Measurements from ENCODE around the gene ARHGAP15.

Gene ARHGAP15

DNA sequence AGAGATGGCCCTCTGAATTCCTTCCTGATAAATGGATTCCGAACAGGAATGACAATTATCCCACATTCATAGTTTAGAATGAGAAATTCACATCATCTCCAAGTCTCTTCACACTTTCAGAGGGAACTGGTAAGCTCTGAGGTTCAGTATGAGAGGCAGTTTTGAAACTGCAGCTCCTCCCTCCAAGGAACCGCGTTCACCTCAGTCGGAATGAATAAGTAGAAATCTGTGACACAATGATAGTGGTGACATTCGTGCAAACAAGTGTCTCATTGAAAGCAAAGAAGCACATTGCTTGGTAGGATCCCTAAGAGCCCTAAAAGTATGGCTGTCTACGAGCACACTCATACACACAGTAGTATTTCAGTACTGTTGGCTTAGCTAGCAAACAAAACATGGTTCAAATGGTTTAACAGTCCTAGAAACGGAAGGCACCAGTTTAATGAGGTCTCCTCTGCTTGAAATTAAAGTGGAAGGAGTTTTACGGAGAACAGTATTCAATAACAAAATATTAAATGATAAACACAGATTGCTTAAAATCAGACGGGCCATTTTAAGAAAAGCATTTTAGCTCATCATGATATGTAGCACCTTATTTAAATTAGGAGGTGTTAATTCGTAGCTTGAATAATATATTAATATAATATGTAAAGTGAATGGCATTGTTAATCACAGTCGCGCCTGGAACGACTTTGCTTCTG lies 225.0 kb downstream of the ARHGAP15 start:
- DNase-seq: no peak

DNA sequence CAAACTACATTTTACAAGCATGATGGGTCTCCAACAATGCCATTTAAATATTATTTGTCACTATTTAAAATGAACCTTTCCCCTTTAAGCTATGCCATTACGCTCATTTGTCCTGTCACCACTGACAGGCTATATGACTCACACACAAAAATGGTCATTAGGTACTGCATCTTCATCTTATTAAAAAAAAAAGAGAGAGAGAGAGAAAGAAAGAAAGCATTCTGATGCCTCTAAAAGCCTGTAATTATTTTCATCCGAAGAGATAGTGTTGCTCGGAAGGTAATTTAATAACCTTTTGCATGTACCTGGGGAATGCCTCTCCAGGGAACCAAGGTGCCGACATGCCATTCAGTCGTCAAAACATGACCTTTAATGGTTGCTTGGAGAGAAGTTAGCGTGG lies 226.7 kb downstream of the ARHGAP15 start:
- DNase-seq: no peak

DNA sequence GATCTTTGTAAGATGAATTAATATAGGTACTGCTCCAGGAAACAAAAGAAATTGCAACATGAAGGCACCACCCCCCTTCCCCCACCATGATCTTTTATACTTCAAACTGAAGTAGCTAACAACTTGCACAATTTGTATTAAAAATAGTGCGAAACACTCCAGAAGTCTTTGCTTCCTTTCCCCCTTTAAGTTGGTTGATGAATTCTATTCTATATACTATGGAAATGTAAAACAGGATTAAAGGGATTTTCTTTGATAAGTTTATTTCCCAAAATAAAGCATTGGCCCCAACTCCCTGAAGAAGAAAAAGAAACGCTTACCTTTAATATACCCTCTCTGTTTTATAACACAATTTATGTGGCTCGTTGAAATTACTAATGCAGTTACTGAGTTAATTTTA lies 227.1 kb downstream of the ARHGAP15 start:
- no peak for DNase-seq

DNA sequence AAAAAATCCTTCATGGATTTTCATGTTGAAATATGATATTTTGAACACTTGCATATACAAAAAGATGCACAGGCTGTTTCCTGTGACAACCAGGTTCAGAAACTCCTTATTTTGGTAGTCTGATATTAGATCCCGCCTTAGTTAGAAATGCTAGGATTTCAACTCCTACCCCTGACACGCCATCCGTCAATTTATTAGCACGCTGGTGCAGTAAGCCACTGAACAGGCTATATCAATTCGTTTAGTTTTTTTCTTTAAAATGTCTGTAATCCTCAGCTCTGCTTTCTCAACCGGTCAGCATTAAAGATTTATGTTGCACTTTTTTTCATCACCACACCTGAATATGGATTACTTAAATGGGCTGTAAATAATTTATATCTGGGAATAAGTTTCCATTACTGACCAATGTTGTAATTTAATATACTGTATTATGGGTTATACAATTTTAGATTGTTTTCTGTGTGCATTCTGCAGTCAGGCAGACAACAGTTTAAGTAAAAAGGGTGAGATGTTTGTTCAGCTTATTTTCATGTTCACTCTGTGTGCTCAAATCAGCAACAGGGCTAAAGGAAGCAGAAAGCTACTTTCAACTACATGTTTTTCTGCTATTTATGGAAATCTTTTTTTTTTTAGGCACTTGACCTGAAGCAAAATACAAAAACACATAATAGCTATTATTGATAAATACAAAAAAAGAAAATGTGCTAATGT lies 227.7 kb downstream of the ARHGAP15 start:
- no peak for DNase-seq

DNA sequence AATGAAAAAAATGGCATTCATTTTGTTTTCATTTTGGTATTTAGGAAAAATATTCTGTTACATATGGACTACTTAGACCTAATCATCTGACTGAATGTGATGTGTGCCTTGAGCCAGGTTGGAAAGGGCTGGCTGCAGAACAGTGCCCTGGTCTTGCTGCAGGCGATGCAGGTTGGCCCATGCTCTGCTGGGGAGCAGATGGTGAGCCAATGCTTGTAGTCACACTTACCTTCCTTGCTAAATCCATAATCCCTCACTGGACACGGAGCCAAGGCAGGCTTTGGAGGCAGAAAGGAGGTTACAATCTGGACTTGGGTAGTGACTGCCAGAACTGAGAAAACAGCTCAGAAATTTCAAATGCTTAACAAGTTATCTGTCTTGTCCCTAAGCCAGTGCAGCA lies 228.7 kb downstream of the ARHGAP15 start:
- no peak for DNase-seq

DNA sequence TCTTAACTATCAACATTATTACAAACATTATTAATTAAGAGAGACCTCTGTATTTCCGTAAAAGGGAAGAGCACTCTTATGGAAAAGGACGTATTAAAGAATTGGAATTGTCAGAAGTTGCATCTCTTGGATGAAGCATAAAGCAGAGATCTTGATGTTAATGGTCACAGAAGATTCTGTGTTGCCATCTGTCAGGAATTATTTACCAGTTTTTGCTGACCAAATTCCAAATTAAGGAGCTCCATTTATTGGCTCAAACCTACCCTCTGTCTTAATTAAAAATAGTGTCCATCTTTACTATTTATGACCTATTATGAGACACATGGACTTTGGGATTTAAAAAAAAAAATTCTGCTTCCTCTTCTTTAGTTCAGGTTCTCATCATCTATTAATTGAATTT lies 232.1 kb downstream of the ARHGAP15 start:
- DNase-seq: no peak

DNA sequence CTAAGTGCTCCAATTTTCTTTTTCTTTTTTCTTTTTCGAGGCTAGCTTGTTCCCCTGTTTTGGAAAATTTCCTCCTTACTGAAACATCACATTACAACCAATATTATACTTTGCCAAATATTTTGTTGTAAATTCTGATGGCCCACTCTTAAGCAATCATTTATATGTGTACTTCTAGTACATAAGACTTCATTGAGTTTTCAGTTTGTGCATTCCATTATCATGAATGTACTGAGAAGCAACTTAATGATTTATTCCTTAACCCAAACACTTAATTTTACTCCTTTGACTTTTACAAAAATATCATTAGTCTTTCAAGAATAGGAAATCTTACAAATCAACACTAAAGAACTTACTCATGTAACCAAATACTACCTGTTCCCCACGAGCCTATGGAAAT lies 242.4 kb downstream of the ARHGAP15 start:
- no peak for DNase-seq

DNA sequence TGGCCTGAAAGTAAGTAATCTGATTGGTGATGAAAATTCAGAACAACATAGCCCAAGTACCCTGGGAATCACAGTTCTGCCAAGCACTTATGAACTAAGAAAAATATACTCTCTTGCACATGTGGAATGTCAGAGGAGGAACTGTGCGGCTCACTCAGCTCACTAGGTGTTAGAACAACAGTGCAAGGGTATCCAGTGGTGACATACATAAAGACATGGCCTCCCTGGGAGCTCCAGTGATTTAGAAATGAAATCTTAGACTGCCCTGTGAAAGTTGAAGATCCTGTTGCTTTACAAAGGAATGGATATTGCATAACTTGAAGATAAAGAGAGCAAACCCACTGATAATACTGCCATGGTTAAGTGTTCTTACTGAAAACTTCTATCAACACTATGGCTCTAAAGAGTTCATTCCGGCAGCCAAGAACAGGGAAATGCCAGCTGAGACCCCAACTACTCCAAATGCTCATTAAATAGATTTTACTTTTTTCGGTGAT lies 246.2 kb downstream of the ARHGAP15 start:
- DNase-seq: no peak

DNA sequence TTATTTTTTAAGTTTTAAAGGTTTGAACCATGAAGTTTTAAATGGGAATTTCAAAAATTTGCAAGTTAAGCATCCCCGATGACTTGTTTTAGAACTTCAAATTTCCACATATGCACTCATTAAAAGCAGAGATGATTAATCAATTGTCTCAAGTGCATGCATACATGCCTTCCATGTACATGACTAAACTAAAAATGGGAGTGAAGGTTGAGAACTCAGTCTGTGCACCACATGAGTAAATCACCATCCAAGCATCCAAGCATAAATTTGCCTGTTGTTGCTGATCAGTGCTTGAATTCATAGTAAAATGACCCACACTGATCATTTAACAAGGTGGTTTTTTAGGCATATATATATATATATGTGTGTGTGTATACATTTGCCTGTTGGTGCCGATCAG lies 249.8 kb downstream of the ARHGAP15 start:
- no peak for DNase-seq

DNA sequence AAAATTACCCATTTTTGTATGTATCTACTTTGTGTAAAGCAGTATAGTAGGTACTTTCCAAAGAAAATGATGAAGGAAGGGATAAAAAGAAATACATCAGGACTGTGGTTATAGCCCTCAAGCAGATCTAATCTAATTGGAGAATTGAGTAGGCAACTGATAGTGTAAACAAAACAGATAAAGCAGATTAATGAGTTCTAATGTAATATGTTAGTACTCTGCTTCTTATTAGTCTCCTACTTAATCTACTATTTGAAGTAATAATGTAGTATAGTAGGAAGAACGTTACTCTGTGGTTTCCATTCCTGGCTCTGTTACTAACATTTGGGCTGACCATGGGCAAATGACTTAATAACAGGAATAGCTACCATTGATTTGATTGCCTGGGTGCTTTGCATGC lies 250.7 kb downstream of the ARHGAP15 start:
- DNase-seq: no peak

DNA sequence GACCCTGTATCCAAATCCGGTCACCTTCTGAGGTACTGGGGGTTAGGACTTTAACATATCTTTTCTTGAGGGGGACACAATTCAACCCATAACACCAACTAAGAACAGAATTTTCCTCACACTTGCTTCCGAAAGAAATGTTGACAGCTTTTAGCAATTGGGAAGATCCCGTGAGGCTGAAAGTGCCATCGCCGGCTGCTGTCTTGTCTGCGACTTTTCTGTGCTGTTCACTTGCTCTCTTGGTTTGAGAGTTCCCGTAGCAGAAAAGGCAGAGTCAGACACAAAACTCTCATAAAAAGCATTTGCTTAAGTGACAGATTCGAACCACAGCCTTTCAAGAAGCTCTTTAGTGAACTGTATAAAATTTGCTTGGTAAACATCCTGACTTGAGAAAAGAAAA lies 253.4 kb downstream of the ARHGAP15 start:
- no peak for DNase-seq

DNA sequence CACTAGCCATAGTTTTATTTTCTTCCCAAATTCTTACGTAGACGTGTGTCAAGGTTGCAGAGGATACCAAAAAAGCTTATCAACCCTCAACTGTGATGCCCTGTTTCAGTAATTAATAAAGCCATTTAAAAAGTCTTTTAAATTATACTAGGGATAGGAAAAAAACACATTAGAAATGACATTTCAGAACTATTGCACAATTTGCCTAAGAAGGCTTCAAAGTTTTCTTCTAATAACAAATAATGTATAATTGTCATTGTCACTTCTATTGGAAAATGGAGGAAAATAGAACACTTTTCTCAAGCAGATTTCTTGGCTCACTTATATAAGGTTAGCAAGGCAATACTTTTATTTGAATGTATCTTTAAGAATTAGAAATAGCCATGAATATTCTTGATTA lies 253.8 kb downstream of the ARHGAP15 start:
- DNase-seq: no peak

DNA sequence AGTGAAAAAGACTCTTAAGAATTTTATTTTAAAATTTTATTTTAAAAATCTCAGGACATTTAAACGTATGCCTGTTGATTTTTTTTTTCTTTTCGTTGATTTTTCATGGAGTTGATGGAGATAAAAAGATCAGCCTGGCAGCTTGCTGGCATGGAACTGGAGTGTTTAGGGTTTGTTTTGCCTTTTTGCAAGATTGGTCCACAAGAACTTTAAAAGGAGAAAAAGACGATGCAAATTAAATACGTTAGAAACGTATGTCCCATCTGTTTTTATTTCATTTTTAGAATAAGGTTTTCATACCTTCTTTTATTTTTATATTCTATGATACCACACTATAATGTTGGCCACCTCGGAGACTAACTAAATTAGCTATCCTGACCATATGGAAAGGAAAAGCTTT lies 254.9 kb downstream of the ARHGAP15 start:
- no peak for DNase-seq

DNA sequence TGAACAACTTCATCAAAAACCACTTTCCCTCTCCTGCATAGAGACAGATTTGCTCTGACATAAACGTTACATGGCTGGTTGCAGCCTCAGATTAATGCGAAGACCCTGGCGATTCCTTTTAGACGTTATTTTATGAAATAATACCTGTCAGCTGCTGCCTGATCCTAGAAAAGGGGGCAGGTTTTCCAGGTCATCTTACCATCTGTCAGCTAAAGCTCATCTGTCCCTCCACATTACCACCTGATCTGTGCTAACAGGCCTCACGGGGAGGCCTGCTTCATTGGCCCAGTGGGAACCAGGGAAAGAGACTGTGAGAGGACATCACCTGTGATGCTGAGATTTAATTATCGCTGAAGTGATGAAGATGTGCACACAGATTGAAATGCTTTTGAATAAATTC lies 261.0 kb downstream of the ARHGAP15 start:
- DNase-seq: no peak

DNA sequence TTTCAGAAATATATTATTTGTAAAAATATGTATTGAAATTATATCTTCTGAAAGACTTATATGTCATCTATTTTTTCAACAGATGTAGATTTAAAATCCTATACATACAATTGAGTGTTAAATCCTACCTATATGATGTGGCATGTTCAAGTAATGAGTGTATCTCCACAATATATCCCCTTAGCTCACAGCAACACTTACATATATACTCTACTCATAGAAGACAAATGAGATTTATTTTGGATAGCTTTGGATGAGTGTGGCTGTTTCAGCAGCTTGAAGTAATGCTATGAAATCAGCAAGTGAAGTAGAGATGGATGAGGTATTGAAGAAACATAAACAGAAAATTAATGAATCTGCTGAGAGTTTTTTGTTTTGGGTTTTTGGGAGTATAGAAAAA lies 263.1 kb downstream of the ARHGAP15 start:
- DNase-seq: no peak

DNA sequence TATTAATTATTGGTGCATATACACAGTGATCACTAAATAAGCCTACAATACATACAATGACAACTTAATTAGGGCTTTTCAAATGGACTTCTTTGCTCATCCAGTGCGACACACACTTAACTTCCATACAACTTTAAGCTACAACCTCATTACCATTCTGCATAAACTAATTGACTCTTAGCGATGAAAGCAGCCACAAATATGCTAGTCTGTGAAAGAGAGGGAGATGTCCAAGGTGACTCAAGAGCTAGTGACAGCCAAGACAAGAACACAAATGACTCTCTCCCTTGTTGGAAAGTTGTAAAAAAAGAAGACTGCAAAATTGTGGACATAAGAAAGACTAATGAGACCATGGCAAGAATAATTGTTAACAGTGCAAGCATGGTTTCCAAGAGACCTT lies 264.8 kb downstream of the ARHGAP15 start:
- DNase-seq: no peak

DNA sequence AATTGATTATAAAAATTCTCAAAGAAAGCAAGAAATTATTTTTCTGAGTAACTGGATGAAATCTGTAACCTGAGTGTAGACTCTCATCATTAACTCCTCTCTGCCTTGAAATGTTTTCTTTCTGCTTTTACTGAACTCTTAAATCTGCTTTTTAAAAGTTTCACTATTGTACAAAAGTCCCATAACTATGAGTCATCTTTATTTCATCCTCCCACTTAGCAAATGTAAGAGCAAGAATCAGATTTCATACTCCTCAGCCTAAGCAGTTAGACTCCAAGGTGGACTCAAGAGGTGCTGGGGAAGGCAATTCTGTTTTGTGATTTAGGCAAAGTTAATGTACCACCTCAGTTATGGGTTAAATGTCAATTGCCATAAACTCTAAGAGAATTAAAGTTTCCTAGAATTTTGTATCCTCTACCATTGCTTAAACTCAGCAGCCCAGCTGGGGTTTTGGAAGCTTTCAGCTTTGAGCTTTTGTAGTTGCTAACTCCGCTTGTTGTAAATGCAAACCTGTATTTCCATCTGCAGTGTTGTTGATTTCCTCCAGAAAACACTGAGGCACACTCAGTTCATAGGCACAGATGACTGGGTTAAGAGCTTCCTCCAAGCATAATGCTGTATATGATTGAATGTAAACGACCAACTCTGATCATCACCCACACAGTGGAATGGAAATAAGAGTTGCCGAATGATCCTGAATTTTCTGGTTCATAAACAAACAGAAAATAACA lies 268.8 kb downstream of the ARHGAP15 start:
- no peak for DNase-seq

DNA sequence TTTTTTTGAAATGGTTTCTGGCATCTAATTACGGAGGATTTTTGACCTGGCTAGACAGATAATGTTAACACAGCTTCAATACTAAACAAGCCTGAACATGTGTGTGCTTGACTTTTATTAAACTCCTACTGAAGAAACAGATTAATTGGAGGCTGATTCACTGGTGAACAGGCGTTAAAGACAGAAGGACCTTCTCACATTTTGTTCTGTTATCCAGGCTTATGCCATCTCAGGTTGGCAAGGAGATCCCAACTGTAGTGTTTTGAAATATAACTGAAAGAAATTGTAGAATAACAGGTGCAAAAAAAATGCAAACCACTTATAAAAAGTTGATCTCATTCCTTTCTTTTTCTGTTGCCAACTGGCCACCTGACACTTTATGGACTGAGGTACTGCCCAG lies 269.6 kb downstream of the ARHGAP15 start:
- no peak for DNase-seq

DNA sequence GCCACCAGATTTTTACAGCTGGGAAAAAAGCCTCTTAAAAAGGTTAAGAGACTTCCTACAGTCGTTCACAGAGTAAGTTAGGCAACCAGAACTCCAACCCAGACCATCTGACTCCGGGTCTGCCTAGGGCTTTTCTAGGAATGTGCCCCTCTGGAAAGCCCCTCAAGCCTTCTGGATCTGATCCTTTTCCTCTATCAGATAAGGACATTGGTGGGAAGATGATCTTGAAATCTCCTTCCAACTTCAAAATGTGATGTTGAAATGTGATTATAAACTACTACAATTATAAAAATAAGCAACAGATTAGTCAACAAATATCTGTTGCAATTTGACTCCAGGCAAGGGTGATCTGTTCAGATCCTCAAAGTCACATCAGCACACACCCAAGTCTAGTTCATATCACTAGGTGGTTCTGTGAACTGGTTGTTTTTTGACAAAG lies 270.4 kb downstream of the ARHGAP15 start:
- no peak for DNase-seq

DNA sequence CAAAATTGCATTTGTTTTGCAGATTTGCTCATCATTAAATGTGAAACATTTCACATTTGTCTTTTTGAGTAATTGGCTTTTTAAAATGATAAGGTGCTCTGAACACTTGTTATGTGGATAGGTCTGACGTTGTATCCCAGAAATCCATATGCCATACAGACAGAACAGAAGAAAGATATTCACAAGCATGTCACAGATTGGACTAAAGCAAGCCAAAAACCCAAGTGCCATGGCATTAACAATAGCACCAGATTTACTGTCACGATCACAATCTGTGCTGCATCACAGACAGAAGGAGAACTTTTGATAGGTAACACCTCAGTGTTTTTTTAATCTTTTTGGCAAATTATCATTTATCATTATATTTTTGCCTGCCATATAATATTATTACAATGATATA lies 272.6 kb downstream of the ARHGAP15 start:
- DNase-seq: no peak

DNA sequence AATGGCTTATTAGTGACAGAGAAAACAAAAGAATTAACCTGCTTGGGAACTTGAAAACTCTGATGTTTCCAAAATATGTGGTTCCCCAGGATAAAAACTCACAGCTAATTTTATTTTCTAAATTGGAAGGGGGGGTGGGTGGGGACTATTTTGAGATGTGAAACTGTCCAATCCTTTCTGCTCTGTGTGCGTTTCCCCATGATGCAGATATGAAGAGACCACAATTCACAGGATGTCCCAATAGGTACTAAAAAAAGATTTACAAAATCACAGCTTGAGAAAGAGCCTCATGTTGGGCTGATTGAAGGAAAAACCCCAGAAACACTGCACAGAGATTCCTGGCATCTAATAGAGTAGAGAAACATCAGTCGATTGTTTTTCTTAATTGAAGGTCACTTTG lies 273.2 kb downstream of the ARHGAP15 start:
- DNase-seq: no peak

DNA sequence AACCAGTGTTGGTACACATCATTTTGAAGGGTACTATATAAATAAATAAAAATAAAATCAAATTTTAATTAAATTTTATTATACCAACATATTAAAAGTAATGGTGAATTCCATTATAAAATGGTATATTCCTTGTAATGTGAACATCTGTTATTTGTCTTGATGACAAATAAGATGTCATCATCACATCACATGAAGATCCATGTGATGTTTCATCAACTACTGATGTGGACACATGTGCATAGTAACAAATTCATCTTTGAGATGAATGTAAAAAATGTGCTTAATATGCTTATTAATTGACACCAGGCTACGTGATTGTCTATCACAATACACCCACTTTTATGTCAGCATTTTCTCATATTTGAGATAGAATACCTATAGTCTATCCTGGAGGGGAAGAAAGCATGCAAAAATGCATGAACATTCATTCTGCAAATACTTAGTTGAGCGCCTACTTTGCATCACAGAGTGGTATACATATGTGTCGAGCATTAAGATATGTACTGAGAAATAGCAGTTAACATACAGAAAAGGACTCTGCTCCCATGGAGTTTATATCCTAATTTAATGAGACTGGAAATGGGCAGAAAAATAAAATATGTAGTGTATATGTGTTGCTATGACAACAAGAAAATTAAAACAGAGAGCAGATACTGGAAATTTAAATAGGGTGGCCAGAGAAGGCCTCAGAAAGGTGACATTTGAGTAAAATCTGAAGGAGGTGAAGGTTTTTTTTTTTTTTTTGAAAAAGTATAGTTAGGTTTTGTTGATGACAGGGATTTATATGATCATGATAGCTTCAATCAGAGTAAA lies 281.1 kb downstream of the ARHGAP15 start:
- no peak for DNase-seq

DNA sequence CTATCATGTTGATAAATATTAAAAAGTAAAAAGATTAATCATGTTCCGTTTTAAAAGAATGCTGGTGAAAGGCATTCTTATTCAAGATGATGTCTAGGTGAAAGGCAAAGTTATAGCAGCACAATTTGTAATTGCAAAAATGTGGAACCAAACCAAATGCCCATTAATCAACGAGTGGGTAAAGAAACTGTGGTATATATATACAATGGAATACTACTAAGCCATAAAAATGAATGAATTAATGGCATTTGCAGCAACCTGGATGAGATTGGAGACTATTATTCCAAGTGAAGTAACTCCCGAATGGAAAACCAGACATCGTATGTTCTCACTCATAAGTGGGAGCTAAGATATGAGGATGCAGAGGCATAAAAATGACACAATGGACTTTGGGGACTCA lies 286.4 kb downstream of the ARHGAP15 start:
- DNase-seq: no peak
